Esophagus squamous epithelium (tissue), 4 donors: ENCODE results near the gene SYT9.

Experiments
- CTCF ChIP-seq, 6 experiments: fragments of 450-650 bp in 4 of 6; fragments of 200-600 bp in 2 of 6; sonication (generic) in 2 of 6; IDR thresholded peaks; one replicate each; pipeline ENCODE4 v1.5.1; 2016 to 2019; ENCODE audit warnings: antibody characterized with exemption in 6 of 6, mild to moderate bottlenecking in 4 of 6, moderate library complexity in 4 of 6
- POLR2A ChIP-seq, 4 donors: fragments of 450-650 bp; IDR thresholded peaks; one replicate each; pipeline ENCODE4 v1.6.1; 2017; ENCODE audit warnings: antibody characterized with exemption in 4 of 4, mild to moderate bottlenecking in 4 of 4, moderate library complexity in 3 of 4

GRCh38 chr11:7494086-7494745, 242.5 kb downstream of the SYT9 start:
- TF ChIP-seq CTCF (IDR thresholded peaks at IDR 0.05): no peak
- no peak for TF ChIP-seq POLR2A (IDR thresholded peaks at IDR 0.05)
